Stimulated activated CD4-positive, alpha-beta T cell treated with anti-CD3 and anti-CD28 coated beads, Interleukin-1b, Interleukin-23, amount 100 ng/mL, for 1 hour (primary cell): ENCODE measurements around the gene UPK1B.
"Not testable (repeated sequence)": the region's sequence is repeated elsewhere in the genome, so short reads cannot be mapped to it uniquely, and the experiment has no call there.

ENCODE experiments used
- DNase-seq, 2 donors: peaks; one replicate each; pipeline ENCODE4 v3.0.0-alpha.2; 2020; ENCODE audit warnings: low read depth in 2 of 2

Gene UPK1B

DNA sequence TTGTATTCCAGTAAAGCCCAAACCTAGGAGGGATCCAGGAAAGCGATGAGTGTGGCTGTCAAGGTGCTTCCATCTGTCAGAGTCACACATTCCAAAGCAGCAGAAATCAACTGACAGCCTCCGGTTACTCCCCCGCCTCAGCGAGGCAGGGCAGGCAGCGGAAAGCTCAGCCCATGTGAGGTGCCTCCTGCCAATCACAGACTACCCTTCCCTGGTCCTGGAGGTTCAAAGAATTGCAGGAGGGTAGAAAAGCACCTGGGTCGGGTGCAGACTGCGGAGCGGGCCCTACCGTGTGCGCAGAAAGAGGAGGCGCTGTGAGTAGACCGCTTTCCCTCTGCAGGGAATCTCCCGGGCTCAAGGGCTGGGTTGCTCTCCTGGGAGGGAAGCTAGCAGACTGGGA lies at the start of gene UPK1B:
Gene UPK1B (plus strand): TSS at position 274 of the 400 bp plus-strand sequence. CDS start 13,144 bp downstream, outside the sequence.
- DNase-seq = no peak

DNA sequence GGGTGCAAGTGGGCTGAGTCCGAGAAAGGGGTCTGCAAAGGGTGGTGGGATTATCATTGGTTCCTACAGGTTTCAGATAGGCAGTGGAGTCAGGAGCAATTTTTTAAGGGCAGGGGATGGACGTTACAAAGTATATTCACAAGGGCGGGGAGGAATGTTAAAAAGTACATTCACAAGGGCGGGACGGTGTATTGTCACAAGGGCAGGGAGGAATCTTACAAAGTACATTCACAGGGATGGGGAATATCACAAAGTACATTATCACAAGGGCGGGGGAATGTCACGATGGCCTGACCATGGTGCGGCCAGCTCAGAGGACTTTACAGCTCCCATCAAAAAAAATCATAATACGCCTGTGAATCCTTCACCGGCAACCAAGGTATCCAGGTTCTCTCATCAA lies 48.1 kb upstream of the UPK1B start:
- no peak for DNase-seq

DNA sequence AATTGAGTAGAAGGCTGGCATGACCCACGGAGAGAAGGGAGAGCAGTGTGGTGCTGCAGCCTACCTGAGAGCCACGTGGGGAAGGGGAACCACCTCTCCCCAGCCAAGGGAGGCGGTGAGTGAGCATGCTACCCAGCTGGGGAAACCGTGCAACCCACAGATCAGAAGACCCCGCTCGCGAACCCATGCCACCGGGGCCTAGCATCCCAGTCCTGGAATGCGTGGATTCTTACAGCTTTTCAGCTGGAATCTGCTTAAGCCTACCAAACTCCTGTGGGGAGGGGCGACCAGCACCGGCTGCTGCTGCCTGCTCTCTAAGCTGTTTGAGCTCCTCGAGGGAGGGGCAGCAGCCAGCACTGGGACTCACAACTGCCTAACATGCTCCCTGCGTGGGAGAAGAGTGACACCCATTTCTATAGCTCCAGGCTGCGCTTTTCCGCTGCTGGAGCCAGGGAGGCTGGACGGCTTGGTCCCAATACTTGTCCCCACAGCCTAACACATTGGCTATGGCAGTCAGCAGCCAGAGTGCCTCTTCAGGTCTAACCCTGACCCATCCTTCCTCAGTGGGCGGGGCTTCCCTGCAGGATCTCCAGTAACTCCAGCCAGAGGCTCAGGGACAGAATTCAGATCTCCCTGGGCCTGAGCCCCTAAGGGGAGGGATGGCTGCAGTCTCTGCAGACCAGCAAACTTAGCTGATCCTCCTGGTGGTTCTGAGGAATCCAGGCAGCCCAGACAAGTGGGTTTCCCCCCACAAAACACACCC lies 47.5 kb upstream of the UPK1B start:
- no peak for DNase-seq

DNA sequence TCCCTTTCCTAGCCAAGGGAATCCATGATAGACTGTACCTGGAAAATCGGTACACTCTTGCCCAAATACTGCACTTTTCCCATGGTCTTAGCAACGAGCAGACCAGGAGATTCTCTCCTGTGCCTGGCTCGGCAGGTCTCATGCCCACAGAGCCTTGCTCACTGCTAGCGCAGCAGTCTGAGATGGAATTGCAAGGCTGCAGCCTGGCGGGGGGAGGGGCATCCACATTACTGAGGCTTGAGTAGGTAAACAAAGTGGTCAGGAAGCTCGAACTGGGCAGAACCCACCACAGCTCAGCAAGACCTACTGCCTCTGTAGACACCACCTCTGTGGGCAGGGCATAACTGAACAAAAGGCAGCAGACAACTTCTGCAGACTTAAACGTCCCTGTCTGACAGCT lies 43.1 kb upstream of the UPK1B start:
- DNase-seq = not testable (repeated sequence)

DNA sequence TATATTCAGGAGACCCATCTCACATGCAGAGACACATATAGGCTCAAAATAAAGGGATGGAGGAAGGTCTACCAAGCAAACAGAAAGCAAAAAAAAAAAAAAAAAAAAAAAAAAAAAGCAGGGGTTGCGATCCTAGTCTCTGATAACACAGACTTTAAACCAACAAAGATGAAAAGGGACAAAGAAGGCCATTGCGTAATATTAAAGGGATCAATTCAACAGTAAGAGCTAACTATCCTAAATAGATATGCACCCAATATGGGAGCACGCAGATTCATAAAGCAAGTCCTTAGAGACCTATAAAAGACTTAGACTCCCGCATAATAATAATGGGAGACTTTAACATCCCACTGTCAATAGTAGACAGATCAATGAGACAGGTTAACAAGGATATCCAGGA lies 41.1 kb upstream of the UPK1B start:
- DNase-seq = not testable (repeated sequence)

DNA sequence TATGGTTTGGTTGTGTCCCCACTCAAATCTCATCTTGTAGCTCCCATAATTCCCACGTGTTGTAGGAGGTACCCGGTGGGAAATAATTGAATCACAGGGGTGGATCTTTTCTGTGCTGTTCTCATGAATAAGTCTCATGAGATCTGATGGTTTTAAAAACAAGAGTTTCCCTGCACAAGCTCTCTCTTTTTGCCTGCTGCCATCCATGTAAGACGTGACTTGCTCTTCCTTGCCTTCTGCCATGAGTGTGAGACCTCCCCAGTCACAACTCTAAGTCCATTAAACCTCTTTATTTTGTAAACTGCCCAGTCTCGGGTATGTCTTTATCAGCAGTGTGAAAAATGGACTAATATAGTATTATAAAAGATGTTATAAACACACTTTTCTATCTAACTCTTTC lies 34.0 kb upstream of the UPK1B start:
- not testable (repeated sequence) for DNase-seq

DNA sequence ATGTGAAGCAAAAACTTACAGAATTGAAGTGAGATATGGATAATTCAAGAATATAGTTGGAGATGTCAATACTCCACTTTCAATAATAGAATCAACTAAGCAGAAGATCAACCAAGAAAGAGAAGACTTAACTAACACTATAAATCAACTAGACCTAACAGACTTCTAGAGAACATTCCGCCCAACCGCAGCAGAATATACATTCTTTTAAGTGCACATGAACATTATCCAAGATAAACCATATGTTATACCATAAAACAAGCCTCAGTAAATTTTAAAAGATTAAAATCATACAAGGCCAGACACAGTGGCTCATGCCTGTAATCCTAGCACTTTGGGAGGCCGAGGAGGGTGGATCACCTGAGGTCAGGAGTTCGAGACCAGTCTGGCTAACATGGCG lies 32.9 kb upstream of the UPK1B start:
- no peak for DNase-seq

DNA sequence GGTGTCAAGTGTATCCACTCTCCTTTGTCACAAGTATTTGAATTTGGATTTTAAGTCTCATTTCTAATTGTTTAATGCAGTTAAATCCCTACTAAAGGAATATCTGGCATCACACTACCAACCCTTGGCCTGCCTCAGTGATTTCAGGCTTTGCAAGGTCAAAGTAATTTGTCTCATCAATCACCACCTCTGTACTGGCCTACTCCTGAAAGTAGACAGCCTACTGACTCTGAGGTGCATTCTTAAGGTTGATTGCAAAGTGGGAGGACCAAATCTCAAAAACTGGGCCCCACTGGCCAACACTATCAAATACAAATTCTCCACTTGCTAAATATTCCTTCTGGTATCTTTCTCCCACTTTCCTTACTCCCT lies 28.3 kb upstream of the UPK1B start:
- no peak for DNase-seq

DNA sequence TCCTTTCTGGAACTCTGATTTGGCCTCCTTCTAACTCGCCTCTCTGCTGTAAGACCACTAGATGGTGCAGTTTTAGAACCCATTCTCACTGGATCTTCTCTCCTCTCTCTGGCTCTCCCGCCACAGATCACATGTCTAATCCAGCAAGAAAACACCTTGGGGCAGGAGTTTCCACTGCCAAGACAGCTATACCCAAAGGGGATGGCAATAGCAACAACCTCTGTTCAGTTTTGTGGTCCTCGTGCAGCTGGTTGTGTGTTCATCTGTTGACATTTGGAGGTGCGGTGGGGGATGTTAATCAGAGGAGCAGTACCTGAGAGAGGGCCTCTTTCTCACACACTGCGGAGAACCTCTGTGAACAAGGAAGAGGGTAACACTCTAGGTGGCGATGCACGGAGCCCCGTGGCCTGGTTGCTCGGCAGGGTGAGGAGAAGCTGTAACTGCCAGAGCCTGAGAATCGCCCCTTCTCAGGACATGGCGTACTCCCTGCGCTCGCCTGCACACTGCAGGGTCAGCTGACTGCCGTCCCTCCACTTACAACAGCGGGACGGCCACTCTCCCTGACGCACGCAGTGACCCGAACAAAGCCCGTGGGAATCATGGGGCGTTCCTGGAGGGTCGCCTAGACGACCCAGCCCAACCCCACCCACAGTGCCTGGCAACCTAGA lies 27.8 kb upstream of the UPK1B start, which contains the start of gene TEX55:
Gene TEX55 (plus strand): TSS at position 666 of the 668 bp plus-strand sequence. CDS start 25 bp downstream, outside the sequence.
- DNase-seq = no peak

DNA sequence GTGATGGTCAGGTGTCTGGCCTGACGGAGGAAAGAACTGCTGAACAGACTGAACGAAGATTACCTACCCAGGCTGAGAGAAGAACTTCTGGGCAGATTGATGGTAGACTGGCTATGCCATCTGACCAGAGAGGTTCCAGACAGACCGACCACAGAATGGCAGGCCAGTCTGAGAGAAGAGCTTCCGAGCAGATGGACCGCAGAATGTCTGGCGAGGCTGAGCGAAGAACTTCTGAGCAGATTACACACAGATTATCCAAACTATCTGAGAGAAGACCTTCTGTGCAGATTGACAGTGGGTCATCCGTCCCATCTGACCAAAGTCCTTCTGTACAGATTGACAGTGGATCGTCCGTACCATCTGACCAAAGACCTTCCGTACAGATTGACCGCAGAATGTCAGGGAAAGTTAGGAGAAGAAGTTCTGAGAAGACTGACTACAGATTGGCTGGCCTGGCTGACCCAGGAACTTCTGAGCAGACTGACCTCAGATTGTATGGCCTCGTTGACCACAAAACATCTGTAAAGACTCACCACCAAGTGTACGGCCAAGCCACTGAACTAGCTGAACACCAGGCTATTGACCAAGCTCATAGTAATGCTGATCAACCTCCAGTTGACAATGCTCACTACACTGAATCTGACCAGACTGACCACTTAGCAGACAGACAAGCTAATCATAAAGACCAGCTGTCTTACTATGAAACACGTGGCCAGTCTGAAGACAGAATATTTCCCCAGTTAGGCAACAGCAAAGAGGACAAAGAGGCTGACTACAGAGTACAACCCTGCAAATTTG lies 26.6 kb upstream of the UPK1B start:
- DNase-seq = no peak

DNA sequence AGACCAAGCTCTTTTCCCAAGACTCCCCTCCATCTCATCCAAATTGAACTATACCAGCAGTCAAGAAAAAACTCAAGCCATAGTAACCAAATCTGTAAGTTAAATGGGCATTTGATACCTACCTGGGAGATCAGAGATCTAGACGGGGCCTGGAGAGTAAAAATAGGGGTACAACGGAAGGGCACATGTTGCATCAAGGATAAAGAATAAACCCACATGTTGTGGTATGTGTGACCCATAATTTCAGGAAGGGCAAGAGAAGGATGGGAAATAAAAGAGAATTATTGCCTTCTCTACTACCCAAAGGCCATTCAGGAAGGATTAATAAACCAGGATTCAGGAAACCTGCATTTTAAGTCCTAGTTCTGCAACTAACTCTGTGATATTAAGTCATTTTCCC lies 25.9 kb upstream of the UPK1B start:
- no peak for DNase-seq

DNA sequence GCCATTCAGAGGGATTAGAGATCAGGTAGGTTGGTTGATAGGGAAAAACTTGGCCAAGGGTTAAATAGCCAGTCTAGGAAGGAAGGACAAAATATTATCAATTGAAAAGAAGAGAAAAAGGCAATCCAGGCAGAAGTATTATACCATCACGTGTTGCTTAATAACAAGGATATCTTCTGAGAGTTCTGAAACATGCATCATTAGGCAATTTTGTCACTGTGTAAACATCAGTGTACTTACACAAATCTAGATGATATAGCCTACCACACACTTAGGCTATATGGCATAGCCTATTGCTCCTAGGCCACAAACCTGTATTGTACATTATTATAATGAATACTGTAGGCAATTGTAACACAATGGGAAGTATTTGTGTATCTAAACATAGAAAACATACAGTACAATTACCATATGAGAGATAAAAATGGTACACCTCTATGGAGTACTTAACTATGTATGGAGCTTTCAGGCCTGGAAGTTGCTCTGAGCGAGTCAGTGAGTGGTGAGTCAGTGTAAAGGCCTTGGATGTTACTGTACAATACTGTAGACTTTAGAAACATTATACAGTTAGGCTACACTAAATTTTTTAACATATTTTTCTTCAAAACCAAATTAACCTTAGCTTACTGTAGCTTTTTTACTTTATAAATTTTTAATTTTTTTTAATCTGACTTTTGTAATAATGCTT lies 24.8 kb upstream of the UPK1B start:
- no peak for DNase-seq

DNA sequence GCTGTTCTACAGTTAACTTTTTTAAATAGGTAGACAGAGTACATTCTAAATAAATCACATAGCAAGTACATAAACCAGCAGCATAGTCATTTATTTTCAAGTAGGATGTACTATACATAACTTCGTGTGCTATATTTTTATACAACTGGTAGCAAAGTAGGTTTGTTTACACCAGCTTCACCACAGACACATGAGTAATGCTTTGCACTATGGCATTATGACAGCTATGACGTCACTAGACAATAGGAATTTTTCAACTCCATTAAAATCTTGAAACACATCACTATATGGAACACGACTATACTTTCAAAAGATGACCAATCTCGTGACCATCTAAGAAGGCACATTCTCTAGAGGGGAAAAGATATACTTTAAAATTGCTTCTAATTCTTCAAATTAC lies 23.9 kb upstream of the UPK1B start:
- no peak for DNase-seq

DNA sequence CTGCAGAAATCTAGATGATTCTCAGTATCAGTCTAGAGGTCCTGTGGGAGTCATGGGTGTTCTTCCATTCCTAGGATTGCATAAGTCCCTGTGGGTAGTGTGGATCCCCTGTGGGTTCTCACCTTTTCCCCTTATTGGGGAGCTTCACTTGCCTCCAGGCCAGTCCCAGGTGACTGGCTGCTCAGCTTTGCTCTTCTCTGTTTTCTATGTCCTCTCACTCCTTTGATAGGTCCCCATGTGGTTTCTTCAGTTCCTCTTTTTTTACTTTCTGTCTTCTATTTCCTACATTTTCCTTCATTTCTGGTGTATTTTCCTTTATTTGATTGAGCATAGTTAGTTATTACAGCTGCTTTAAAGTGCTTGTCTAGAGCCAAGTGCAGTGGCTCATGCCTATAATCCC lies 16.5 kb upstream of the UPK1B start:
- DNase-seq = no peak

DNA sequence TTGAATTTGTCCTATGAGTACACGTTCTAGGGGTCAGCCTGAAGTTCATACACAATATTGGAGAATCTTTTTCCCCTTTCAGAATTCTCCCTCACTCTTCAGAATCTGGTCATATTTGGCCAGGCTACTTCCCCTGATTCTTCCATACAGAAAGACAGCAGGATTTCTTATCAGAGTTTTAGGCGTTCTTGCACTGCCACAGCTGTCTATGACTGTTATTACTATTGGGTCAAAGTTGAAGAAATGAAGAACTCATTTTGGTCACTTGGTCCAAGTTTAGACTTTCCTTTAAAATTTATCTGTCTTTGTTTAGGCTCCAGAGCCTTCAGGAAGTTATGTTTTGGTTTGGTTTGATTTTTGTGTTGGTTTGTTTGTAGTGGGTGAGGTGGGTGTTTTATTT lies 15.4 kb upstream of the UPK1B start:
- no peak for DNase-seq

DNA sequence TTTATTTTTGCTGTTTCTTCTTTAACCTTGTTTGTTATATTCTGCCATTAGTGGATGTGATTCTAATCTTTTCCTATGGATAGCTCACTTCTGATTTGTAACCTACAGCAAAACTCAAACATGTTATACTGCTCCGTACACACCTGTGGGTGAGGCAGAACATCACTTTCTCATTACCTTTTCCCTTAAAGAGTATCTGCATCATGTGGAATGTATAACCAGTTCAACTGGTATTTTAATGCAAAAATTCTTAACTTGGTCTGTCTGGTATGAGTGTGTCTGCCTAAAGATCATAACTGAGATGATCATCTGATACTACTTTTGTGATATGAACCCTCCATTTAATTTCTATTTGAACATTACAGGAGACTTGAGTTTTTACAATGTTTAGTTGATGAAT lies 13.0 kb upstream of the UPK1B start:
- no peak for DNase-seq

DNA sequence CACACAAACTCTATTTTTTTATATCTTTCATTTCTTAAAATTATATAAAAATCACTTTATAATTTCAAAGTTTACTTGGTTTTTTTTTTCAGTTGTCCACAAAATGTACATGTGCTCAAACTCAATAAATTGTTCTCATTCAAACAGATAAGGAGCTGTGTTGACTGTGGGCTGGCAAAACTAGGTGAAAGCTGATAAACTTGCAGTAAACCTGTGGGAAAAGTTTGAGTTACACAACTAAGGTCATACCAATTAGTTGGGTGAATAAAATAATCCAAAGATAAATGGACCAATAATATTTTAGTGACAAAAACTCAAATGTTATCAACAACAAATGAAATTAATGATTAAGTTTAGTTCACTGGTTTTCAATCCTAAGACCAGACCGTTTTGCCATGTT lies 12.6 kb upstream of the UPK1B start:
- no peak for DNase-seq

DNA sequence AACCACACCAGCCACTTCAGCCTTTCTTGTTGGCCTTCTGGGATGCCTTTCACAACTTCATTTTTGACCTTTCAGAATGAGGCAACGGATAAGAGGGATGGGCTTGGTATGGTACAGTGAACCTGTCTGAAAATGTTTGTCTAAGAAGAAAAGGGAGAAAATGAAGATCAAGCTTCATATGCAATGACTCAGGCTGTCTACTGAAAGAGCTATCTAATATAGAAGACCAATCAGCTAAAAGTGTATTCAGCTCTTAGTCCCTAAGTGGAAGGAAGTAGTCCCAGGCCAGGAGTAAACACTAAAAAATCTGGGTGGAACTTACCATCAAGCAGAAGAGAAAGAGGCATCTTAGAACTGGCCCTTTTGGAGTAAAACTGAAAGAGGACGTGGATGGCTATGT lies 12.2 kb upstream of the UPK1B start:
- DNase-seq = no peak

DNA sequence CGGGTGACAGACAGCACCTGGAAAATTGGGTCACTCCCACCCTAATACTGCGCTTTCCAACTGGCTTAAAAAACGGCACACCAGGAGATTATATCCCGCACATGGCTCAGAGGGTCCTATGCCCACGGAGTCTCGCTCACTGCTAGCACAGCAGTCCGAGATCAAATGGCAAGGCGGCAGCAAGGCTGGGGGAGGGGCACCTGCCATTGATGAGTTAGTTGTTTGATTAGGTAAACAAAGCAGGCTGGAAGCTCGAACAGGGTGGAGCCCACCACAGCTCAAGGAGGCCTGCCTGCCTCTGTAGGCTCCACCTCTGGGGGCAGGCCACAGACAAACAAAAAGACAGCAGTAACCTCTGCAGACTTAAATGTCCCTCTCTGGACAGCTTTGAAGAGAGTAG lies 8.7 kb upstream of the UPK1B start:
- DNase-seq = not testable (repeated sequence)

DNA sequence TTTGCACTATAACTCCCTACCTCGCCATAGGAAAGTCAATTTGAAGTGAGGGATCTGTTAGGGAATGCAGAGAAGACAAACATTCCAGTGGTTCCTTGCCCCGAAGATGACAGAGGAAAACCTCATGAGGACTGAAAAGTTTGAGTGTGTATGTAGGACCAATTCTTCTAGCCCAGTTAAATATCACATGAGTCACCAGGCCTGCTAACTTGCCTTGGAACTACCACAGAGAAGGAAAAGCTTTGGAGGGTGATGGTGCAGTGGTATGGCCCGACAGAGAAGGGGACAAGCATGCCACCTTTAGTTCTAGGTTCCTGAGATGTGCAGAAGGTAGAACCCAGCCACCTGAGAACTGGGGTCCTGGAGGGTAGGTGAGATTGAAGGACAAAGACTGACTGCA lies 2.6 kb upstream of the UPK1B start:
- DNase-seq = no peak

DNA sequence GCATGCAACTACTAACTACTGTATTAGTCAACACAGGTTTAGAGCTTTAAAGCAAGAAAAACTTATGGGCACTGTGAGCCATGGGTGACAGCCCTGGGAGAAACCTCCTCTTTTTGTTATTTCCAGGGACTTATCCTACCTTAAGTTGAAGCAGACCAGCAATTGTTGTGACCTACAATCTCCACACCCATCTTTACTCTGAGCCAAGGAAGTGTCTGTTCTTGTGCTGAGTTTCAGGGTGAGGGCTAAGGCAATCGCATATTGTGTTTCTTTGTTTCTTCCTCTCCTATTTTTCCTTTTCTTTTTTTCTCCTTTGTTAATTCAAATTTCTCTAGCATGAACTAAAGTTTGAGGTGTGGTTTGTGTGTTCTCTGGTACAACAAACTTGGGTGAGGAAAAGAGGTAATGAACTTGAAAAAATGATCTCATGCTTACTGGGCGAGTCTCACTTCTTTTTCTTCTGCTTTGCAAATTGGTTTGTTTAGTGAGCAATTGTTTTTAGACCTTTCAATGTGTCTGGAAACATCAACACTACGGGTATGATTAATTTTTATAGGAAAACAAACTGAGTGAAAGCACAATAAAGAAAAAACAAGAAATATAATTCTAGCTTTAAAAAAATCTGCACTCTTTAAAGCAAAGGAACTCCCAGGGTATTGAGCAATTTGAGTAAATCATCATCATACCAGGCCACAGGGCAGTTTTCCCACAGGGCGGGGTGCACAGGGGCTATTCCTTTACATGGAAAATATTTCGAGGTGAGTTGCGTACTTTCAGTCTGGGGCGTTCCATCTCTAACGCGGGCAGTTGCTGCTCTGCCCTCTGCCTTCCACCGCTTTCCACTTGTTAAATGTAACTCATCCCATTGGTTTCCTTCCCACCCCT lies 2.7 kb downstream of the UPK1B start:
- DNase-seq = no peak
